HUES6 (cell line): ENCODE data around the gene CHST9.
A peak's percentile ranks its signal among the peaks of the same experiment; 100 is the strongest.

Experiments
- H3K27ac ChIP-seq: 2 replicates; pipeline ENCODE4 v1.7.0; 2013; ENCODE audit warnings: low read depth, mild to moderate bottlenecking, low read length, inconsistent platforms
- H3K27me3 ChIP-seq: 2 replicates; pipeline ENCODE4 v1.6.1; 2013; ENCODE audit warnings: low read length; ENCODE audit not compliant: control insufficient read depth, insufficient read depth
- H3K36me3 ChIP-seq: 2 replicates; pipeline ENCODE4 v1.6.1; 2013; ENCODE audit warnings: low read length; ENCODE audit not compliant: control insufficient read depth, insufficient read depth
- H3K4me1 ChIP-seq: 2 replicates; pipeline ENCODE4 v1.6.1; 2013; ENCODE audit warnings: low read length; ENCODE audit not compliant: control insufficient read depth, insufficient read depth
- H3K4me3 ChIP-seq: 2 replicates; pipeline ENCODE4 v1.5.1; 2013; ENCODE audit warnings: low read depth, low read length
- H3K9ac ChIP-seq: one replicate; pipeline ENCODE4 v1.6.1; 2013; ENCODE audit warnings: mild to moderate bottlenecking, low read length
- H3K9me3 ChIP-seq: 2 replicates; pipeline ENCODE4 v1.6.1; 2013; ENCODE audit warnings: low read depth, low read length; ENCODE audit not compliant: control insufficient read depth, insufficient read depth

Gene CHST9

DNA sequence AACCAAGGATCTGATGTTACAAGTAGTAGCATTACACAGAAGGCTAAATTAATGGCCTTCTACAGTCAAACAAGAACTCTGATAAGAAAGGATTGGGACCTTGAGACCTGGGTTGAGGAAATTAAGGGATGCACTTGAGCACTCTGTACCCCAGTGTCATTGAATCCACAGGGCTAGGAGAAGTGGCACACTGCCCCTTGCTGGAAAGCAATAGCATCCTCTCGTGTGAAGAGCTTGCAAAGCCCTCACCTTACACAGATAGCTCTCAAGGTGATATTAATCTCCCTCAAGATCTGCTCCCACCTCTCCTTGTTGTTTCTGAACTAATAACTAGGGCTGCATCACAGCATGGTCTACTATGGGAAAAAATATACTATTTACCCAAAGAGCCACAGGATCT, 26.5 kb upstream of the CHST9 start:
- Histone ChIP-seq H3K4me3 (no peak overlapping the region), H3K4me1 (peaks cover 8% of the 10 kb centered on the region), H3K27me3 (no peaks in the 10 kb centered on the region), H3K36me3 (no peaks in the 10 kb centered on the region), H3K9me3 (no peaks in the 10 kb centered on the region; the same call in 1 of the 2 replicates), H3K9ac (no peak overlapping the region), H3K27ac (no peak overlapping the region)

DNA sequence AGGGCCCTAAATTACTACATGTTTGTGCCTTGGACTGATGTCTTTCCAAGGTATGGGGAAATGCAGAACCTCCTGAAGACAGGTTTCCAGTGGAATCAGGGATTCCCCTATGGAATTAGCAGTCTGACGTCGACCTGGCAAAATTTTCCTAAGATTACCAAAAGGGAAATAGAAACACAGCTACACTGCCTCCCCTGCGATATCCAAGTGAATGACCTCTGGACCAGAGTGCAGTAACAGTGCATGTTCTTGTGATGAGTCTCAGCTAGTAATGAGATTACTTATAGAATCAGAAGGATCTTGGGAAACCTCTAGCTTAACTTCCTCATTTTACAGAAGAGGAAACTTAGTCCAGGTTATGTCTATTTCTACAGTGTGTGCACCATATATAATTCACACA, 21.3 kb upstream of the CHST9 start:
- Histone ChIP-seq H3K9ac (no peak overlapping the region), H3K4me3 (no peak overlapping the region), H3K36me3 (no peaks in the 10 kb centered on the region), H3K4me1 (no peaks in the 10 kb centered on the region), H3K9me3 (no peaks in the 10 kb centered on the region), H3K27me3 (no peaks in the 10 kb centered on the region), H3K27ac (no peak overlapping the region)

DNA sequence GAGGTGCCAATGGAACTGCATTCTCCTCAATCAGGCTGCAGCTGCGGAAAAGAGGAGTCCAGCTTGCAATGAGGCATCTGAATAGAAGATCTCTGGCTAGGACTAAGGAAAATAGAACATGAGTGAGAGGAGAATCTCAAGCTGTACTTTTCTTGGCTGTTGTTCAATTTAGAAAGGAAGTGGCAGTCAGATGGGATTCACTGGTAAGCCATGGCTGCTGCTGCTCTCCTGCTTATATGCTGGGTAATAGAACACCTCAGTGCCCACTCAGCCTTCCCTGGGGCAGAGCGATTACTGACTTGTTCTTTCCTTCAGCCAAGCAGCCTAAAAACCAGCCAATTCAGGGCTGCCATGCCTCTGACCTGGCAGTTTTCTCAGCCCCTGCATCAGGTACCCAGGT, 17.6 kb upstream of the CHST9 start:
- no peak overlapping the region for H3K27ac ChIP-seq
- no peaks in the 10 kb centered on the region for H3K9me3 ChIP-seq
- no peak overlapping the region for H3K9ac ChIP-seq
- H3K4me3 ChIP-seq = no peak overlapping the region
- H3K27me3 ChIP-seq = no peaks in the 10 kb centered on the region
- H3K36me3 ChIP-seq = no peaks in the 10 kb centered on the region
- no peaks in the 10 kb centered on the region for H3K4me1 ChIP-seq

DNA sequence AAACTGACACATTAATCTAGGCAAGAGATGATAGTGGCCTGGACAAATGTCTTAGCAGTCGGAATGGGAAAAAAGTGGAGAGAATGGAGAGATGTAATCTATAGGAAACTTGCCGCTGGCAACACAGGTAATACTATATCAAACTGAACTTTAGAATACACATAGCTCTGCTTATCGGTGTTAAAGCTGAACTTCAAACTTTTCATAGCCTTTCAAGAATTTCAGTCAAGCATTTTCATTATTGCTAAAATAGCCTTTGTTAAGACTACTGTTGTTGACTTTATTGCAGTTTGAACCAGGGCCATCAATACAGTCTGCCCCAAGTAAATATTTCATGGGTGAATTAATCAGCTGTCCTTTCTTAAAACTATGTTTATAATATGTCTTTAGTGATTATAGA, 12.9 kb upstream of the CHST9 start:
- Histone ChIP-seq H3K9ac (no peak overlapping the region), H3K27ac (no peak overlapping the region), H3K27me3 (no peaks in the 10 kb centered on the region), H3K36me3 (no peaks in the 10 kb centered on the region), H3K4me3 (no peak overlapping the region), H3K4me1 (no peaks in the 10 kb centered on the region), H3K9me3 (no peaks in the 10 kb centered on the region)

DNA sequence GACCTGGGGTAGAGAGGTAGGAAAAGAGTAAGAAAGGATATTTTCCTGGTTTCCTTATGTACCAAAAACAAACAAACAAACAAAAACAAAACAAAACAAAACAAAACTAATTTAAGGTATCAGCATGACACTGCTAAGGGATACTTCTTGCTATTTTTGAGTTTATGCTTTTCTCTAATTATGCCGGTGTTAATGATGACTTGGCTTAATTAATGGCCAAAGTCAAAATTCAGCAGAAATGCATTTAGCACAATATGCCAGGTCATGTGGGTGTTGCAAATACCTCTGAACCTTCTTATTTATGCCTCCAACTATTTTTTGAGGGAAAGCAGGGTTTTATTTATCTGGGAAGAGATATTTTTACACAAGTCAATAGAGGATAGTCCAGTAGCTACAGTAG, 3.2 kb upstream of the CHST9 start:
- Histone ChIP-seq H3K27ac (no peak overlapping the region), H3K9me3 (no peaks in the 10 kb centered on the region), H3K27me3 (peaks cover 27% of the 10 kb centered on the region), H3K4me3 (no peak overlapping the region), H3K36me3 (no peaks in the 10 kb centered on the region), H3K4me1 (peaks cover 9% of the 10 kb centered on the region), H3K9ac (no peak overlapping the region)

DNA sequence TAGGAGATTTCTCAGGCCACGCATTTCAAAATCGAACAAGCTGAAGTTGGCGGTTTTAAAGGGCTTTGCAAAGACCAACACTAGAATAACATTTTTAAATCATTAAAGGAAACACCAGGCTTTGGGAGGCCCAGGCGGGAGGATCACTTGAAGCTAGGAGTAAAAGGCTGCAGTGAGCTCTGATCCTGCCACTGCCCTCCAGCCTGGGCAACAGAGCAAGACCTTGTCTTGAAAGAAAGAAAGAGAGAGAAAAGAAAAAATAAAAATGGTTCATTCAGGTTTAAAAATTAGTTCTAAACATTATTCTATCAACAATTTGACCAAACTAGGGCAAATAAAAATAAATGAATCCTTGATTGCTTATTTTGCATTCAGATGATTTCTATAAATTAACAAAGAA, 789 bp upstream of the CHST9 start:
- Histone ChIP-seq H3K36me3 (no peaks in the 10 kb centered on the region), H3K27ac (no peak overlapping the region), H3K4me3 (peak overlapping the region; percentile 83), H3K9ac (no peak overlapping the region), H3K4me1 (peaks cover 15% of the 10 kb centered on the region), H3K27me3 (peaks cover 30% of the 10 kb centered on the region), H3K9me3 (no peaks in the 10 kb centered on the region)

DNA sequence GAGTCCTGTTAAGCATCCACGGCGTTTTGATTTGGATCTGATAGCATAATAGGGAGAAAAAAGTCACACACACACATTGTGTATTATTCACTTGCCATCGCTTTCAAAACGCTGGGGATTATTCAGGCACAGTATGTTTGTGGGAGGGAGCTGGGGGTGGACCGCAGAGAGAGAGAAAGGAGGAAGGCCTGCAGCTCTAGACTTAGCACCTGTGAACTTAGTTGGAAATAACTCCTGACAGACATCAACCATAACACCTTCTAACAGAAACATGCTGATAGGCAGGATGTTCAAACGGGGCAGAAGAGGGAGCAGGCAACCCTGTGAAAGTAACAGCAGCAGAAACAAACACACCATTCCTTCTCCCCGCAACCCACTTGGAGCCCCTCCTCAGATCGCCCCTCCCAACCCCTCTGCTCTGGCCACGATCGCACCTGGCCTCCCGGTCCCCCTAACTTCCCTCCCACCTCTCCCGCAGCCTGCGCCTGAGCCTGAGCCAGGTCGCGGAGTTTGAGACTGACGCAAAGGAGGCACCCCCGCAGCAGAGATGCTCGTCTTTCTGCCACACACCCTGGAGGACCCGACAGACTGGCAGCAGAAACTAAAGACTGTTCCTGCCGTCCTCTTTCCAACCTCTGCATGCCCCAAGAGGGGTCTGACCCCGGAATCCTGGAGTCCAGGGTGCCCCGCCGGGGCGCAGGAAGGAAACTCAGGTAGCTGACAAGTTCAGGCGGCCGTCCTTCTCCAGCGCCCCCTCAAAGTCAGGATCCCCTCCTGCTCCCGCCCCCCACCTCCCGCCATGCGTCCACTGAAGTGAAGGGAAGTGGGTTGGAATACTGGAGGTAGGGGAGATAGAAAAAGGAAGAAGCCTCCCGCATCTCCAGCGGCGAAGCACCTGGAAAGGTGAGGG, 738 bp downstream of the CHST9 start:
- peak overlapping the region; percentile 48 for H3K9ac ChIP-seq
- peak overlapping the region; percentile 83 for H3K4me3 ChIP-seq
- peaks cover 15% of the 10 kb centered on the region for H3K4me1 ChIP-seq
- H3K36me3 ChIP-seq = no peaks in the 10 kb centered on the region
- H3K27ac ChIP-seq = no peak overlapping the region
- H3K27me3 ChIP-seq = peaks cover 30% of the 10 kb centered on the region
- H3K9me3 ChIP-seq = no peaks in the 10 kb centered on the region

DNA sequence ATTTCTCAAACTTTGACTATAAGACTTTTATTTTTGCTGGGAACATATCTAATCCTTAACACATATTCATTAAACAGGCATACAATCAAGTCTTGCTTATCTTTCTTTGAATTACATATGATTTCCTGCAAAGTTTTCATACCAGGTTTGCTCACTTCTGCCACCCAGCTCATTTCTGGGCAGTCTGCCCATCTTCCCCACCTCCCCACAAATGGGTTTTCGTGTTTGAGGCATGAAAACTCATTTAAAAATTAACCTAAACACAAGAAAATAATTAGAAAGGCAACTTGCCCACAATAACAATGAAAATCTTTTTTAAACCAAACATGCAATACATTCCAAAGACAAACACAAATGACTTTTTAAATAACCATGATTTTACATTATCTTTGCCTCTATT, 3.4 kb downstream of the CHST9 start:
- Histone ChIP-seq H3K9ac (no peak overlapping the region), H3K36me3 (no peaks in the 10 kb centered on the region), H3K27ac (no peak overlapping the region), H3K9me3 (no peaks in the 10 kb centered on the region), H3K4me1 (peaks cover 24% of the 10 kb centered on the region), H3K27me3 (peaks cover 30% of the 10 kb centered on the region), H3K4me3 (no peak overlapping the region)

DNA sequence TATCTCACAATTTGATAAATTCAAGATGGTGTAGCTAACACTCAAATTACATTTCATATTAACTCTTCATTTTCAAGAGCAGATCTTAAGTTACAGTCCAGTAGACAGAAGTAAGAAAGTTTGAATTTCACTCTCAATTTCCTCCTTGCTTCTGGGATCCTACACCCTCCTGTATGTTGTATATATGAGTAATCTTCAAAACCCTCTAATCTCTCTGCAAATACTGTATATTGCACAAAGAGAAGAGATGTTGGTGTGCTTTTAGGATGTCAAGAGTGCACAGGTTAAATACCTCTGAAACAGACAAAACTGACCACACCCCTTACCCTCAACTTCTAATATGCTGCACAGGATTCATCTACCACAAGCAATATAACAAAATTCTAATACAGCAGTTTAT, 6.7 kb downstream of the CHST9 start:
- no peak overlapping the region for H3K9ac ChIP-seq
- no peak overlapping the region for H3K4me3 ChIP-seq
- H3K27ac ChIP-seq = no peak overlapping the region
- H3K4me1 ChIP-seq = peaks cover 38% of the 10 kb centered on the region
- H3K27me3 ChIP-seq = peaks cover 4% of the 10 kb centered on the region; the same call in 1 of the 2 replicates
- H3K36me3 ChIP-seq = no peaks in the 10 kb centered on the region
- no peaks in the 10 kb centered on the region for H3K9me3 ChIP-seq

DNA sequence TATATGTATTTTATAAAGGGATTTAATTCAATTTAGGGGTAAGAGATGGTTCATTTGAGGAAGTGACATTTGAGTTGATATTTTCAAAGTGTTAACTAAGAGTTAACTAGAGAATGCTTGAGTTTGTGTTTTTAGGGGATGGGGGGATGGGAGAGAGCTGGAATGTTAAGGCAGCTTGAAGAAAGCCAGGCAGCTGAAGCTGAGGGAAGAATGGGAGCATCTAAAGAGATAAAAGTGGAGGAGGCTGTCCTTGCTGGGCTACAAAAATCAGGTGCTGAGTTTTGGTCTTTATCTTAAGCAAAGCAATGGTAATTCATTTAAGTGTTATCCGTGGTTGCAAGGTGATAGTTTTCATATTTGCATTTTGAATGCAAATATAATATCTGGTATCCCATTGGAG, 9.2 kb downstream of the CHST9 start:
- Histone ChIP-seq H3K4me1 (peaks cover 31% of the 10 kb centered on the region), H3K4me3 (peak overlapping the region; percentile 40; the same call in 1 of the 2 replicates), H3K36me3 (no peaks in the 10 kb centered on the region), H3K27ac (no peak overlapping the region; the same call in 1 of the 2 replicates), H3K27me3 (no peaks in the 10 kb centered on the region), H3K9ac (no peak overlapping the region), H3K9me3 (no peaks in the 10 kb centered on the region)

DNA sequence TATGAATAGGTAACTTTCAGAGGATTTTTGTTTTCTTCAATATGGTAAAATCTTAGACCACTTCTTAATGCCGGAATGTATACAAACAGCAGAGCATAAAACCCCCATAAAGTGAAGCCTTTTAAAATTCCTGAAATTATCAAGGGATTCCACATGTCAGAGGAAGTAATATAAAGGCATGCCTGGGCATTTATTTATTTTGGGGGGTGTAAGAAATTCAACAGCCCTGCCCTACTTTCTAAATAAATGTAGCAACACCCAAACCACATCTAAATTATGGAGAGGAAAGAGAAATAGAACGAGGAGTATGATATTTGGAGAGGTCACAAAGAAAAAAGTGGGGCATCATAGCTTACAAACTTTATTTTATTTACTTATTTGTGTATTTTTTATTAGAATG, 9.9 kb downstream of the CHST9 start:
- no peak overlapping the region for H3K9ac ChIP-seq
- H3K36me3 ChIP-seq = no peaks in the 10 kb centered on the region; the same call in 1 of the 2 replicates
- H3K4me1 ChIP-seq = peaks cover 31% of the 10 kb centered on the region
- H3K9me3 ChIP-seq = peaks cover 1% of the 10 kb centered on the region; the same call in 1 of the 2 replicates
- no peaks in the 10 kb centered on the region for H3K27me3 ChIP-seq
- H3K4me3 ChIP-seq = no peak overlapping the region
- H3K27ac ChIP-seq = no peak overlapping the region
